ENCODE measurements around the gene MYL9.

Gene MYL9

DNA sequence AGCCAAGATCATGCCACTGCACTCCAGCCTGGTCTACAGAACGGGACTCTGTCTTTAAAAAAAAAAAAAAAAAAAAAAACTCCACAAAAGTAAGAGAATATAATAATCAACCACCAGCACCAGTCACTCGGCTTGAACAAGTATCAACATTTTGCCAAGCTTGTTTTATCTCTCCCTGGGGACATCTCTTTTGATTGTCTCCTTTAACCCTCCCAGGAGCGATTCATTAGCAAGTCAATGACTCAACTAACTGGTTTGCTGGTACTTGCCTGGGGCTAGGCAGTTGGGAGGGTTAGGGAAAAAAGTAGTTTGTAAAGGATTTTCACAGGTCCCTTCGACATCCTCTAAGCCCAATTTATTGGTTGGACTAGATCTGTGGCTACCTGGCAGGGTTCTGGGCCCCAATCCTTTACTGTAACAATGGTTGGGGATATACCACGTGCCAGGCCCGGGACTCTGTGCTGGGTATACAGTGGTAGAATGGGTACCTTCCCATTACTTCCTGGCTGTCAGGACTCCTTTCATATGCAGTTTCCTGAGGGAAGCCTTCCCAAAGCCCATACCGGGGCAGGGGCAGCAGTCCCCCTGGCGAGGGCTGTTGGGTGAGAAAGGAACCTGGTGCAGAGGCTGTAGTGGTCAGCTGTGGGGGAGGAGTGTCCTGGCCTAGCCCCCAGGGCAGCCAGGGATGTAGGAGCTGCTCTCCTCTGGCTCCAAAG, 44.2 kb downstream of the MYL9 start:
- no peak for DNase-seq

DNA sequence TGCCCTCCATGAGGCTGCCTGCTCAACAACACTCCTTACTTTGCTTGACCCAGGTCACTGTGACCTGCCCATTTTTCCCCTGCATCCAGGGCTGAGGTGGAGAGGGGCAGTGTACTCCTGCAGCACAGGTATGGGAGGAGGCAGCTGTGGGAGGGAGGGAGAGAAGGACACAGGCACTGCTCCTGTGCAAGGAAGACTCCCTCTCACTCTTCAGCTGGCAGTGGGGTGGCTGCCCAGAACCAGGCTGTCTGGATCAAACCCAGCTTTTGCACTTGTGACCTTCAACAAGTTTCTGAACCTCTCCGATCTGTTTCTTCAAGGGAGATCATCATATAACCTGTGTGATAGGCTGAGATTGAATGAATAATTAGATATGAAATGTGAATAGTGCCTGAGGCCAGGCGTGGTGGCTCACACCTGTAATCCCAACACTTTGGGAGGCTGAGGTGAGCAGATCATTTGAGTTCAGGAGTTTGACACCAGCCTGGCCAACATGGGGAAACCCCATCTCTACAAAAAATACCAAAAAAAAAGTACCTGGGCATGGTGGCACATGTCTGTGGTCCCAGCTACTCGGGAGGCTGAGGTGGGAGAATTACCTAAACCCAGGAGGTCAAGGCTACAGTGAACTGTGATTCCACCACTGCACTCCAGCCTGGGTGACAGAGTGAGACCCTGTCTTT, 46.2 kb downstream of the MYL9 start:
- DNase-seq, result no peak

DNA sequence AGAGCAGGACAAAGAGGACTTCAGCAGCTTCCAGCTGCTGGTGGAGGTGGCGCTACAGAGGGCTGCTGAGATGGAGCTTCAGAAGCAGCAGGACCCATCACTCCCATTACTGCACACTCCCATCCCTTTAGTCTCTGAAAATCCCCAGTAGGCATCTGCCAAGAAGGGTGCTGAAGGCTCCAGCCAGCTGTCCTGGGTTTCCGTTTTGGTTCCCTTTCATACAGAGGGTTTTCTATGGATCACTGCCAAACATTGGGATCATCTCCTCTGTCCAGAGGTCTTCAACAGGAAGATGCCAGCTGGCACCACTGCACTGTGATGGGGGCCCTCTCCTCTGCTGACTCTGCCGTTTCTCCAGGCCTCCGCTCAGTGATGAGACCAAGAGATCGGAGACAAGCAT, 50.0 kb downstream of the MYL9 start:
- no peak for DNase-seq

- no peak for DNase-seq
Measured at GRCh38 chr20:36591854-36592641, 50.7 kb downstream of the MYL9 start.

DNA sequence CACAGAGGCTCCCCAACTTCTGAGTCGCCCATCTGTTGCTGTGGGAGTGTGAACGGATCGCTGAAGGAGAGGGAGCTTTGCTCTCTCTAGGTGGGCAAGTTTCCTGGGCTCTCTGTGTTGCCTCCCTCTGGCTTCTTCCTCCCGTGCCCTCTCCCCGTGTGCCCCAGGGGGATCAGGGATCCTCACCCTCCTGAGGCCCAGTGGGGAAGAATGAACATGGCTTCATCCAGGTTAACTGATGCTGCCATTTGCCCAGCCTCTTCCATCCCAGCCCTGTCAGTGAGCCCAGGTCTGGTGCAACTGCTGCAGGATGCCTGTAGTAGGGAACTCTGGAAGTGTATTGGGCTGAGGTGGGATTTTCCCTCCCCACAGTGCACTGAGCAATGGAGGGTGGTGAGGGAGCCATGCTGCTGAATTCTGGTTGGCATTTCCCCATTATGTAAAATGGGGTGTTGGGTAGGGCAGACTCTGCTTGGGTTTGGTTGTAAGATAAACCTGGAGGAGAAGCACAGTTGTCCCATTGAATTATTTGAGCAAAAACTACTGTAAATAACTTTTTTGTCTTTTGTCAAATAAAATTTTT, 52.1 kb downstream of the MYL9 start:
- DNase-seq, result no peak

DNA sequence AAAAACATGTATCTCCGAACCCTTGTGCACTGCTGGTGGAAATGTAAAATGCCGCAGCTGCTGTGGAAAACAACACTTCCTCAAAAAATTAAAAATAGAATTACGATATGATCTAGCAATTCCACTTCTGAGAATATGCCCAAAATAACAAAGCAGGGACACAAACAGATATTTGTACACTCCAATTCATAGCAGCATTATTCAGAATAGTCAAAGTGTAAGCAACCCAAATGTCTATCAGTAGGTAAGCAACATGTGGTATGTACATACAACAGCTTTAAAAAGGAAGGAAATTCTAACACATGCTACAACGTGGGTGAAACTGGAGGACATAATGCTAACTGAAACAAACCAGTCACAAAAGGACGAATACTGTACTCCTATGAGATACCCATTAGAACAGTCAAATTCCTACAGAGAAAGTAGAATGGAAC, 58.6 kb downstream of the MYL9 start:
- no peak for DNase-seq

Data from GOT3 (cell line).